Memory B cell (primary cell): Measurements from ENCODE around the gene SMIM35.

ENCODE experiments used
- ATAC-seq: fragments of 150-1000 bp; cut with Tn5 transposase; 2 replicates; pipeline ENCODE4 v1.10.0; 2021; ENCODE audit warnings: low read depth, mild to moderate bottlenecking, moderate library complexity
- DNase-seq, 2 donors: peaks; one replicate each; pipeline ENCODE4 v3.0.0; 2022; ENCODE audit warnings: low spot score in 2 of 2
- H3K27ac Mint-ChIP-seq: one replicate; pipeline ENCODE4 v1.8.0; 2022; ENCODE audit warnings: mild to moderate bottlenecking, moderate library complexity, mixed read lengths
- H3K27me3 Mint-ChIP-seq: one replicate; pipeline ENCODE4 v1.8.0; 2022; ENCODE audit warnings: mixed read lengths
- H3K36me3 Mint-ChIP-seq: one replicate; pipeline ENCODE4 v1.8.0; 2022; ENCODE audit warnings: mild to moderate bottlenecking, mixed read lengths
- H3K4me1 Mint-ChIP-seq: one replicate; pipeline ENCODE4 v1.8.0; 2022; ENCODE audit warnings: mixed read lengths
- H3K4me3 Mint-ChIP-seq: one replicate; pipeline ENCODE4 v1.8.0; 2022; ENCODE audit warnings: mild to moderate bottlenecking, moderate library complexity, mixed read lengths
- H3K9me3 Mint-ChIP-seq: one replicate; pipeline ENCODE4 v1.8.0; 2022; ENCODE audit warnings: mixed read lengths

Gene SMIM35

GRCh38 chr11:117969160-117969991, 117.4 kb downstream of the SMIM35 start:
- no peaks in the 10 kb centered on the region for H3K36me3 Mint-ChIP-seq
- ATAC-seq (no peak), DNase-seq (no peak)
- peaks cover 23% of the 10 kb centered on the region for H3K4me1 Mint-ChIP-seq
- no peak overlapping the region for H3K27ac Mint-ChIP-seq
- no peak overlapping the region for H3K4me3 Mint-ChIP-seq
- no peaks in the 10 kb centered on the region for H3K27me3 Mint-ChIP-seq
- H3K9me3 Mint-ChIP-seq = no peaks in the 10 kb centered on the region

- Mint-ChIP-seq H3K27me3 (no peaks in the 10 kb centered on the region), H3K4me3 (no peak overlapping the region), H3K27ac (no peak overlapping the region), H3K36me3 (no peaks in the 10 kb centered on the region), H3K9me3 (peaks cover 2% of the 10 kb centered on the region), H3K4me1 (peaks cover 15% of the 10 kb centered on the region)
- ATAC-seq (no peak), DNase-seq (no peak)
These were observed 119.9 kb downstream of the SMIM35 start for GRCh38 chr11:117966908-117967307.

- Mint-ChIP-seq H3K4me3 (no peak overlapping the region), H3K27me3 (no peaks in the 10 kb centered on the region), H3K9me3 (peaks cover 19% of the 10 kb centered on the region), H3K27ac (no peak overlapping the region), H3K4me1 (peaks cover 10% of the 10 kb centered on the region), H3K36me3 (peaks cover 21% of the 10 kb centered on the region)
- ATAC-seq (no peak), DNase-seq (no peak)
These were observed 123.9 kb downstream of the SMIM35 start for GRCh38 chr11:117962826-117963225.

- Mint-ChIP-seq H3K4me1 (peaks cover 10% of the 10 kb centered on the region), H3K9me3 (peaks cover 26% of the 10 kb centered on the region), H3K4me3 (no peak overlapping the region), H3K36me3 (peaks cover 29% of the 10 kb centered on the region), H3K27ac (no peak overlapping the region), H3K27me3 (no peaks in the 10 kb centered on the region)
- no peak for DNase-seq
- no peak for ATAC-seq
These were observed 124.9 kb downstream of the SMIM35 start for GRCh38 chr11:117961896-117962295.

GRCh38 chr11:117960406-117960805, 126.4 kb downstream of the SMIM35 start:
- no peak for ATAC-seq
- DNase-seq = no peak
- Mint-ChIP-seq H3K27ac (no peak overlapping the region), H3K4me3 (no peak overlapping the region), H3K9me3 (peaks cover 30% of the 10 kb centered on the region), H3K4me1 (peaks cover 10% of the 10 kb centered on the region), H3K27me3 (no peaks in the 10 kb centered on the region), H3K36me3 (peaks cover 34% of the 10 kb centered on the region)

- H3K9me3 Mint-ChIP-seq = peaks cover 30% of the 10 kb centered on the region
- peak; percentile 56 for ATAC-seq
- no peaks in the 10 kb centered on the region for H3K27me3 Mint-ChIP-seq
- H3K36me3 Mint-ChIP-seq = peaks cover 34% of the 10 kb centered on the region
- peak overlapping the region; percentile 10 for H3K27ac Mint-ChIP-seq
- DNase-seq = no peak
- H3K4me3 Mint-ChIP-seq = no peak overlapping the region
- H3K4me1 Mint-ChIP-seq = peaks cover 10% of the 10 kb centered on the region
These were observed 127.2 kb downstream of the SMIM35 start for GRCh38 chr11:117959438-117960149.

GRCh38 chr11:117958949-117959348, 127.8 kb downstream of the SMIM35 start:
- Mint-ChIP-seq H3K9me3 (peaks cover 30% of the 10 kb centered on the region), H3K36me3 (peaks cover 34% of the 10 kb centered on the region), H3K27ac (no peak overlapping the region), H3K4me1 (peaks cover 10% of the 10 kb centered on the region), H3K4me3 (no peak overlapping the region), H3K27me3 (no peaks in the 10 kb centered on the region)
- DNase-seq (no peak), ATAC-seq (no peak)
